Mesendoderm (in vitro differentiated cells): ENCODE measurements around the gene SLC12A8.

Experiments used
- DNase-seq: peaks from one replicate; pipeline ENCODE4 v3.0.0; 2013
- H2AK5ac ChIP-seq: 2 replicates; pipeline ENCODE4 v1.6.1; 2013; ENCODE audit warnings: low read length, inconsistent platforms
- H2BK120ac ChIP-seq: 2 replicates; pipeline ENCODE4 v1.6.1; 2013; ENCODE audit warnings: low read depth, mild to moderate bottlenecking, low read length, moderate library complexity, mixed read lengths
- H2BK15ac ChIP-seq: replicated peaks from 2 replicates; pipeline ENCODE4 v1.6.1; 2013; ENCODE audit warnings: low read depth, mild to moderate bottlenecking, moderate library complexity
- H2BK5ac ChIP-seq: 2 replicates; pipeline ENCODE4 v1.6.1; 2013; ENCODE audit warnings: low read length, inconsistent platforms
- H3K18ac ChIP-seq: 2 replicates; pipeline ENCODE4 v1.6.1; 2013; ENCODE audit warnings: mild to moderate bottlenecking, low read length, mixed read lengths
- H3K23ac ChIP-seq: one replicate; pipeline ENCODE4 v1.6.1; 2013; ENCODE audit warnings: low read length
- H3K27ac ChIP-seq: 2 replicates; pipeline ENCODE4 v1.5.1; 2013; ENCODE audit warnings: low read depth, mild to moderate bottlenecking, inconsistent platforms, low read length, moderate library complexity
- H3K27me3 ChIP-seq: 2 replicates; pipeline ENCODE4 v1.6.1; 2013; ENCODE audit warnings: low read length, control low read depth, mild to moderate bottlenecking, inconsistent platforms; ENCODE audit not compliant: insufficient read depth, poor library complexity
- H3K36me3 ChIP-seq: 2 replicates; pipeline ENCODE4 v1.6.1; 2013; ENCODE audit warnings: low read length, inconsistent platforms; ENCODE audit not compliant: control insufficient read depth, insufficient read depth
- H3K4ac ChIP-seq: one replicate; pipeline ENCODE4 v1.6.1; 2013; ENCODE audit warnings: low read depth, mild to moderate bottlenecking, low read length, moderate library complexity
- H3K4me1 ChIP-seq: 2 replicates; pipeline ENCODE4 v1.6.1; 2013; ENCODE audit warnings: low read depth, low read length, inconsistent platforms; ENCODE audit not compliant: control insufficient read depth
- H3K4me2 ChIP-seq: 2 replicates; pipeline ENCODE4 v1.6.1; 2013; ENCODE audit warnings: low read length
- H3K4me3 ChIP-seq: 2 replicates; pipeline ENCODE4 v1.5.1; 2013; ENCODE audit warnings: mild to moderate bottlenecking, low read length
- H3K56ac ChIP-seq: one replicate; pipeline ENCODE4 v1.6.1; 2013; ENCODE audit warnings: low read length
- H3K79me1 ChIP-seq: 2 replicates; pipeline ENCODE4 v1.6.1; 2013; ENCODE audit warnings: low read length, inconsistent platforms
- H3K79me2 ChIP-seq: 2 replicates; pipeline ENCODE4 v1.6.1; 2013; ENCODE audit warnings: mild to moderate bottlenecking, low read length; ENCODE audit not compliant: control insufficient read depth, insufficient read depth
- H3K9ac ChIP-seq: 2 replicates; pipeline ENCODE4 v1.6.1; 2013; ENCODE audit warnings: low read length, inconsistent platforms
- H4K5ac ChIP-seq: one replicate; pipeline ENCODE4 v1.6.1; 2013; ENCODE audit warnings: low read length
- H4K8ac ChIP-seq: one replicate; pipeline ENCODE4 v1.6.1; 2013; ENCODE audit warnings: low read depth, mild to moderate bottlenecking, control low read depth, low read length, moderate library complexity
- WGBS: extraction: QIAGEN DNeasy Blood & Tissue Kit; methylation state at CpG from one replicate; pipeline ENCODE4 v1.1.7; 2013; ENCODE audit warnings: low lambda C conversion rate, missing lambda C conversion rate; ENCODE audit not compliant: insufficient coverage; ENCODE audit errors: extremely low coverage; 5-methylcytosine and 5-hydroxymethylcytosine counted together

SLC12A8 gene

DNA sequence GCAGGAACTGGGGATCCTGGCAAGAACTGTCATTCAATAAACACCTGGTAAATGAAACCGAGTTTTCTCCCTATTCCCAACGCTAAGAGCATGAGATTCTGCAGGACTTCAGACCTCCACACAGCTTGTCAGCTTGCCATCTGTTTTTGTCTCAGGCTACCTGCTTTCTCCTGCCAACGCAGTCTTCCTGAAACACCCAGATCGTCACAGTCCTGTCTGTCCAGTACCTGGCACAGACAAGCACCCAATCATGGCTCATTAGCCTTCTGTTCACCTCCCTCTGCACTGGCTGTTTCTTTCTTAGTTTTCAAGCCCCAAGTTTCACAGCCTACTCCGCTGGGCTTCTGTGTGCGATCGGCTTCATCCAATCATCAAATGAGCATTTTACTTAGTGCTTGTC, 5.0 kb downstream of the SLC12A8 start:
- Histone ChIP-seq H3K79me1 (no peaks in the 10 kb centered on the region), H2BK5ac (no peak overlapping the region), H3K18ac (no peak overlapping the region), H3K56ac (no peak overlapping the region), H3K4me2 (no peak overlapping the region), H3K79me2 (no peaks in the 10 kb centered on the region), H3K4me1 (no peaks in the 10 kb centered on the region), H2BK120ac (no peak overlapping the region), H3K4me3 (no peak overlapping the region), H4K5ac (no peak overlapping the region), H3K36me3 (no peaks in the 10 kb centered on the region), H2AK5ac (no peak overlapping the region), H3K4ac (no peak overlapping the region), H3K23ac (no peak overlapping the region), H4K8ac (no peak overlapping the region), H3K27me3 (no peaks in the 10 kb centered on the region), H3K27ac (no peak overlapping the region), H3K9ac (no peak overlapping the region), H2BK15ac (no peak overlapping the region)
- WGBS = no CpG with 5 or more reads among the region's 7 CpGs
- DNase-seq = no peak

DNA sequence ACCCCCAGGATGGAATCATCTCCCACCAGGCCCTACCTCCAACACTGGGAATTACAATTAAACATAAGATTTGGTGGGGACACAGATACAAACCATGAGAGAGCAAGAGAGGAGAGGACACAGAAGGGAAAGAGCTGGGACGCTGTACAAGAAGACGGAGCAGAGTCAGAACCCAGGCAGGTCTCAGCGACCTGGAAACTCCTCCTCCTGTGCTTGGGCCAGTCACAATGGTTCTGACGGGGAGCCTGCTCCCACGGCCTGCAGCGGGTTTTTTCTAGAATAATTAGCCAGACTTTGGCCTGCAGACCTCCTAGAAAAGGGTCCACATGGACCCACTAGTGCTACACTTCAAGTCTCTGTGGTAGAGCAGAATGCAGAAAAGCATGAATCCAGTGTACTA, 5.6 kb downstream of the SLC12A8 start:
- no peak overlapping the region for H3K4me3 ChIP-seq
- H3K56ac ChIP-seq = no peak overlapping the region
- H4K5ac ChIP-seq = no peak overlapping the region
- no peaks in the 10 kb centered on the region for H3K79me1 ChIP-seq
- DNase-seq = no peak
- no peak overlapping the region for H3K18ac ChIP-seq
- no peaks in the 10 kb centered on the region for H3K27me3 ChIP-seq
- no peak overlapping the region for H2BK5ac ChIP-seq
- H3K4ac ChIP-seq = no peak overlapping the region
- no peaks in the 10 kb centered on the region for H3K36me3 ChIP-seq
- no peak overlapping the region for H3K4me2 ChIP-seq
- no peaks in the 10 kb centered on the region for H3K4me1 ChIP-seq
- WGBS = no CpG with 5 or more reads among the region's 6 CpGs
- no peak overlapping the region for H2BK120ac ChIP-seq
- H3K9ac ChIP-seq = no peak overlapping the region
- no peaks in the 10 kb centered on the region for H3K79me2 ChIP-seq
- H3K23ac ChIP-seq = no peak overlapping the region
- no peak overlapping the region for H2AK5ac ChIP-seq
- no peak overlapping the region for H4K8ac ChIP-seq
- H3K27ac ChIP-seq = no peak overlapping the region
- H2BK15ac ChIP-seq = no peak overlapping the region

DNA sequence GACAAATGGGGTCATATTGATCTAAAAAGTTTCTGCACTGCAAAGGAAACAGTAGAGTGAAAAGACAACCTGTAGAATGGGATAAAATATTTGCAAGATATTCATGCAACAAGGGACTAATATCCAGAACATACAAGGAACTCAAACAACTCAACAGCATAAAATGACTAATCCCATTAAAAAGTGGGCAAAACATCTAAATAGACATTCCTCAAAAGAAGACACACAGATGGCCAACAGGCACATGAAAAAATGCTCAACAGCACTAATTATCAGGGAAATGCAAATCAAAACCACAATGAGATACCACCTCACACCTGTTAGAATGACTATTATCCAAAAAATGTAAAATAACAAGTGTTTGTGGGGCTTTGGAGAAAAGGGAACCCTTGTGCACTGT, 8.8 kb downstream of the SLC12A8 start:
- H3K23ac ChIP-seq = no peak overlapping the region
- no peak overlapping the region for H3K4me3 ChIP-seq
- no peak overlapping the region for H4K8ac ChIP-seq
- H3K79me1 ChIP-seq = no peaks in the 10 kb centered on the region
- H2BK5ac ChIP-seq = no peak overlapping the region
- DNase-seq = no peak
- H3K18ac ChIP-seq = no peak overlapping the region
- H4K5ac ChIP-seq = no peak overlapping the region
- H3K4ac ChIP-seq = no peak overlapping the region
- H3K27me3 ChIP-seq = no peaks in the 10 kb centered on the region
- no peak overlapping the region for H3K9ac ChIP-seq
- H3K4me2 ChIP-seq = no peak overlapping the region
- H3K4me1 ChIP-seq = no peaks in the 10 kb centered on the region
- no peak overlapping the region for H2BK120ac ChIP-seq
- no peak overlapping the region for H2BK15ac ChIP-seq
- H3K79me2 ChIP-seq = no peaks in the 10 kb centered on the region
- H3K56ac ChIP-seq = no peak overlapping the region
- H2AK5ac ChIP-seq = no peak overlapping the region
- no peaks in the 10 kb centered on the region for H3K36me3 ChIP-seq
- no peak overlapping the region for H3K27ac ChIP-seq

DNA sequence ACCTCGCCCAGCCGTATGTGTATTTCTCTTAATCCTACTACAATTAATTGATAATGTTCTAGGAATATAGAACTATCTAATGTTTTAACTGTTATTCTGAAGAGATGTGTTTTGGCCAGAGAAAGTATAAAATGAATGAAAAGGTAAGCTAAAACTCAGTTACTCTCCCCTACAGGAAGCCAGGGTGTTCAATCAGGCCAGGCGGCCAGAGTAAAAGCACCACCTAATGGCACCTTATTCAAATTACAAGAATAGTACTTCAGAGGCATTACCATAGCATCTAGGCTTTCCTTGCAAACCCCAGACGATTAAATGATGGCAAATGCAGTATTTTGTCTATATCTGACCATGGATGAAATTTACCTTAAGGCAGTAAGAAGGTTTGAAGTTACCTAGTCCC, 10.4 kb downstream of the SLC12A8 start:
- no peak overlapping the region for H3K27ac ChIP-seq
- no peak overlapping the region for H2BK5ac ChIP-seq
- H3K23ac ChIP-seq = no peak overlapping the region
- no peaks in the 10 kb centered on the region for H3K4me1 ChIP-seq
- H4K5ac ChIP-seq = no peak overlapping the region
- no peaks in the 10 kb centered on the region for H3K79me2 ChIP-seq
- H2BK15ac ChIP-seq = no peak overlapping the region
- no peak overlapping the region for H3K56ac ChIP-seq
- no peak overlapping the region for H3K18ac ChIP-seq
- H3K4me2 ChIP-seq = no peak overlapping the region
- no peak overlapping the region for H2AK5ac ChIP-seq
- no peak overlapping the region for H3K4me3 ChIP-seq
- no CpG with 5 or more reads among the region's 4 CpGs for WGBS
- no peaks in the 10 kb centered on the region for H3K27me3 ChIP-seq
- no peak overlapping the region for H3K9ac ChIP-seq
- DNase-seq = peak; percentile 71
- no peaks in the 10 kb centered on the region for H3K36me3 ChIP-seq
- H3K79me1 ChIP-seq = no peaks in the 10 kb centered on the region
- no peak overlapping the region for H3K4ac ChIP-seq
- peak overlapping the region; percentile 13 for H4K8ac ChIP-seq
- no peak overlapping the region for H2BK120ac ChIP-seq

DNA sequence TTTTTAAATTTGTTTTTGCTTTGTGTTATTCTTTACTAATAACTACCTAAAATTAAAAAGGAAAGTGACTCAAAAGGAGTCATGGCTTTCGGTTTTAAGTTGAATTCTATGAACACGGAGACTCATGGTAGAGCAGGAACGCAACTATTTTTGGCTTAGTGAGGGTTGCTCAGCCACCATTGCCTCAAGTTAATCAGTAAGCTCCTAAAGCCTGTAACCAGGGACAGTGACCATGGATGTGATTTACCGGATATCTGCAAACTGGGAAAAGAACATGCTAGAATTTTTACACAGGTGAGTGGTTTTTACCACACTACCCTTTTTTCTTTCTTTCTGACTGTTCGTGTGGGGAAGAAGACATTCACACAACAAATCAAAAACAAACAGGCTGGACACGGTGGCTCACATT, 11.8 kb downstream of the SLC12A8 start:
- Histone ChIP-seq H2BK5ac (no peak overlapping the region), H3K4me2 (no peak overlapping the region), H3K18ac (no peak overlapping the region), H4K8ac (no peak overlapping the region), H3K4me3 (no peak overlapping the region), H3K56ac (peak overlapping the region; percentile 15), H4K5ac (no peak overlapping the region), H3K23ac (no peak overlapping the region), H3K27ac (no peak overlapping the region), H2BK120ac (no peak overlapping the region), H3K79me1 (no peaks in the 10 kb centered on the region), H2BK15ac (no peak overlapping the region), H3K4ac (no peak overlapping the region), H3K79me2 (no peaks in the 10 kb centered on the region), H3K9ac (no peak overlapping the region), H3K4me1 (no peaks in the 10 kb centered on the region), H3K27me3 (no peaks in the 10 kb centered on the region), H2AK5ac (no peak overlapping the region), H3K36me3 (no peaks in the 10 kb centered on the region)
- no peak for DNase-seq
- no CpG with 5 or more reads among the region's 6 CpGs for WGBS

DNA sequence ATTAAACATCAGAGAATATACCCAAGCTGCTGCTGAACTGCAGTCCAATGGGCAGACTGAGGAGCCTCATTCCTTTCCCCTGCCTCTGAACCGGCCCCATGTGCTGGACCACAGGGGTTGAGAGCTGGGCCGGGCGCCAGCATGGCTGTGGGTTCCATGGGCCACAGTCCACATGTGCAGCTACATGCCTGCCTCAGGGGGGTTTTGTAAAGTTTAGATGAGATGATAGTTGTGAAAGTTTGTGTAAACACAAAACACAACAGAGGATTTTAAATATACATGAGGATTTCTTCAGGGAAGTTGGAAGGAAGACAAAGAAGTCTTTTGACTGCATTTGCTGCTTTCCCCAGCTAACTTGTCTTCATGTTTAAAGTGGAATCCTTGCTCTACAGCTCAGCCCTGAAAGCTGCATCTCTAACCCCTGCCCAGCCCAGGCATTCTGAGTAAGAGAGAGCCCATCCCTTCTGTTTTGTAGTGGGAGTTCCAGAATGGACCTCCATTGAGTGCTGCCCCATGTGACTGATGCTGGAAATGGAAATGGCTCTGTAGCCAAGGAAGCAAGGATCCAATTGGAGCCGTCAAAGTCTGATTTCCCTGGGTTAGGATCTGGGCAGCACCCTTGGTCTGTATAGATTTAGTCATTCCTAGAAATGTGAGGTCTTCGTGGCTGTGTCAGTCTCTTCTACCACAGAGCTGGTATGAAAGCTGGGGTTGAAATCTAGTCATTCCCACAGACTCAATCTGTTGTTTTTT, 17.5 kb downstream of the SLC12A8 start:
- no peak overlapping the region for H4K8ac ChIP-seq
- H2BK5ac ChIP-seq = no peak overlapping the region
- H3K4me2 ChIP-seq = no peak overlapping the region
- H3K79me2 ChIP-seq = no peaks in the 10 kb centered on the region
- no peak overlapping the region for H3K56ac ChIP-seq
- H3K27me3 ChIP-seq = no peaks in the 10 kb centered on the region
- peak overlapping the region; percentile 35 for H2BK120ac ChIP-seq
- no peak overlapping the region for H3K9ac ChIP-seq
- no peak overlapping the region for H3K27ac ChIP-seq
- no CpG with 5 or more reads among the region's 5 CpGs for WGBS
- H4K5ac ChIP-seq = no peak overlapping the region
- peak overlapping the region; percentile 5 for H3K4ac ChIP-seq
- no peak overlapping the region for H2AK5ac ChIP-seq
- H3K36me3 ChIP-seq = no peaks in the 10 kb centered on the region
- no peaks in the 10 kb centered on the region for H3K79me1 ChIP-seq
- DNase-seq = no peak
- no peak overlapping the region for H3K4me3 ChIP-seq
- H2BK15ac ChIP-seq = no peak overlapping the region
- no peak overlapping the region for H3K23ac ChIP-seq
- no peak overlapping the region for H3K18ac ChIP-seq
- peaks cover 20% of the 10 kb centered on the region for H3K4me1 ChIP-seq
